Stimulated activated CD4-positive, alpha-beta T cell treated with anti-CD3 and anti-CD28 coated beads, Interleukin-2, amount 100 ng/mL, for 4 hours (primary cell): ENCODE measurements around the gene SULT1C2.

Experiments used
- DNase-seq: peaks from one replicate; pipeline ENCODE4 v3.0.0-alpha.2; 2020; ENCODE audit warnings: low read depth

SULT1C2 gene

DNA sequence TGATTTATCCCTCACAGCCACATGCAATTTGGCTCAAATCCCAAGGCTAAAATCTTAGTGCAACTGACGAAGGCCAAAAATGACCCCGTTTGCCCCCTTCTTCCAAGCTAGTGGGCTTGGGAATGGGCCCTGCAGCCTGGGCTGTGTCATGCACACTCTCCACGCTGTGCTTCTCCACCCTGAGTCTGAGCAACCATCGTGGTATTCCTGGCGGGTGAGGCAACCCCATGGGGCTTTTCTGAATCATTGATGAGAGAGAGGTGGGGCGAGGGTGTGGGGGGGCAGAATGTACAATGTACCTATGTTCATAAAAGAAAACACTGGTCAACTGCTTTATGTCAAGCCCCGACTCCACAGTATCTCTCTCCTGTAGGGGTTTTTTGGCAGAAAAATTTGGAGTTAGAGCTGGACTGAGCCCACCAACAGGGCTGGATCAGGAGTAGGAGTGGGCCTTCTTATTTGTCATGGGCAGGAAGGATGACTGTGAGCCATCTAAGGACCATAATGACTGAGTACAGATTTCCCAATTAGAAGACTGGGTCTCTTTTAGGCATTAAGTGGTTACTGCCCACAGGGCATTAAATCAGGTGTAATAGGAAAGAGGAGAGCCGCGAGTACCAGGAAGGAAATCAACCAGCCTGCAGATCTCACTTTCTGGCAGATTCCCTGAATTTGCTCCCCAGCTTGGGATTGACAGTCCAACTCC lies 8.9 kb downstream of the SULT1C2 start:
- DNase-seq: no peak

DNA sequence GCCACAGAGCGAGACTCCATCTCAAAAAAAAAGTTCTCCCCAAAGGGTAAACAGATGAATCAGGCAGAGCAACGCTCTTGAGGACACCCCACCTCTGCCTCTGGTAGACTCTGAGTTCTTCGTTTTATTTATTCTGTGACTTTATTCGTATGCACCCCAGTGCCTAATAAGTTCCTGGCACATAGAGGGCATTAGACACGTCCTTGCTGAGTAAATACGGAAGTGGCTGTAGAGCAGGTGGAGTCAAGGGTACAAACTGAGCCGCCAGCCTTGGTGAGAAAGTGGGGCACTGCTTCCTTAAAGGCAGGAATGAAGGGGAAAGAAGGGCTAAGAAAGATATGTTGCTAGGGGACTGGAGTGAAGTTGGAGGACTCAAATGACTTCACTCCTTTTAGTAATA lies 12.9 kb downstream of the SULT1C2 start:
- DNase-seq: no peak

DNA sequence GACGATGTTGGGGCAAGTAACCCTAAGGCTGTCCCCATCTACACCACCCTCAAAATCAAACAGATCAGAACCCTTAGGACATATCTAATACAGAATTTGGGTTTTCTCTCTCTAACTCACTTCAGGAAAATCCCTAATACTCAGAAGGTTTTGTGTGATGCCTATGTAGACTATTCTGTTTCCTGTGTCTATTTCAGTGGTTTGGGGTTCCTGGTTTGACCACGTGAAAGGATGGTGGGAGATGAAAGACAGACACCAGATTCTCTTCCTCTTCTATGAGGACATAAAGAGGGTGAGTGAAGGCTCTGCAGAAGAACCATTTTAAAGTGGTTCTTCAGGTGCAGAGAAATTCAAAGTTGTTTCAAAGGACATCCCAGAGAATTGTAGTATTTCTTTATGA lies 16.3 kb downstream of the SULT1C2 start:
- no peak for DNase-seq

DNA sequence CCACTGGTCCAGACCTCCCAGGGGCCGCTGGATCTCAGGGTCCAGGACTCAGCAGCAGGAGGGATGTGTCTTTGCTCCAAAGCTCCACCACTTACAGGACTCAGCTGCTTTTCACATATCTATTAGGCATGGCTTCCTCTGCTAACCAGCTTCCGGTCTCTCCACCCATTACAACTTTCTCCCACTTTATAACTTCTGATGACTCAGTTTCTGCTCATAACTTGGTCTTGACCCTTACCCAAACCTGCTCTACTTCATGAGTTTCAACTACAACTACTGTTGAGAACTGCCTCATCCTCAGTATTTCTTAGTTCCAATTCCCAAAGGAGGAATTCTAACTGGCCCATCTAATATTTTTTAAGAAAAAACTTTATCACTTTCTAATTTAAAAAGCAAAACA lies 17.2 kb downstream of the SULT1C2 start:
- DNase-seq: no peak

DNA sequence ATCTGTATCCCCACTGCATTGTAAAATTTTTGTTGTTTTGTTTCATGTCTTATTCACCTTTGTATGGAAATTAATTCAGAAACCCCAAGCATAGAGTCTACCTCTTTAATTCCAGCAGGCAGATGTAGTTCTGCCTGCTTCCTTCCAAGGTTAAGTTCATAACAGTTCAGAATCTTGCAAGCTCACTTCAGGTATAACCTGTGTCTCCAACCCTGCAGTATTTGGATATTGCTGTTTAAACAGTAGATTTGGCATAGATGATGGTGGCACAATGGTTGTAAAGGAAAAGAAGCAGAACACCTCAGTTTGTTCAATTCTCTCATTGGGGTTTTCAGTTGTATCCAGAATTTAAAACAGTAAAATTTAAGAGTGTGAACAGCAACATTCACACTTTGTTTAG lies 21.2 kb downstream of the SULT1C2 start:
- no peak for DNase-seq

DNA sequence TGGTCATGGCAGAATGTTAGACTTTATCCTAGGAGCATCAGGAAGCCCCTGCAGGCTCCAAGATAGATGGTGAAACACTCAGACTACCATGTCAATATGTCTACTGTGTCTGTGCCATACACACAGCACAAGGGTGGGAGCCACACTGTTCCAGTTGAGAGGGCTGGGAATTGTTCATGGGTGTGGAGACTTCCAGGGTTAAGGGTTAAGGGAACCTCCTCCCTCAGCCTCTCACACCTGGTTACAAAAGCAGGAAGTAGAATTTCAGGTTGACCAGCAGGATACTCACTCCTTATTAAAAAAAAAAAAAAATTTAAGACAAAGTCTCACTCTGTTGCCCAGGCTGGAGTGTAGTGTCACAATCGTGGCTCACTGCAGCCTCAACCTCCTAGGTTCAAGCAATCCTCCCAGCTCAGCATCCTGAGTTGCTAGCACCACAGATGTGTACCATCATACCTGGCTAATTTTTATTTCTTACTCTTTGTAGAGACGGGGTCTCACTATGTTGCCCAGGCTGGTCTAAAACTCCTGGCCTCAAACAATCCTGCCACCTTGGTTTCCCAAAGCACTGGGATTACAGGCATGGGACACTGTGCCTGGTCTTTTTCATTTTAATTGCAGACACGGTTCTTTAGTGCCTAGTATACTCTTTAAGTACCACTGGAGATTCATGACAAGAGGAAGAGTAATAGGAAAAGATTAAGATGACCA lies 26.0 kb downstream of the SULT1C2 start:
- DNase-seq: no peak

DNA sequence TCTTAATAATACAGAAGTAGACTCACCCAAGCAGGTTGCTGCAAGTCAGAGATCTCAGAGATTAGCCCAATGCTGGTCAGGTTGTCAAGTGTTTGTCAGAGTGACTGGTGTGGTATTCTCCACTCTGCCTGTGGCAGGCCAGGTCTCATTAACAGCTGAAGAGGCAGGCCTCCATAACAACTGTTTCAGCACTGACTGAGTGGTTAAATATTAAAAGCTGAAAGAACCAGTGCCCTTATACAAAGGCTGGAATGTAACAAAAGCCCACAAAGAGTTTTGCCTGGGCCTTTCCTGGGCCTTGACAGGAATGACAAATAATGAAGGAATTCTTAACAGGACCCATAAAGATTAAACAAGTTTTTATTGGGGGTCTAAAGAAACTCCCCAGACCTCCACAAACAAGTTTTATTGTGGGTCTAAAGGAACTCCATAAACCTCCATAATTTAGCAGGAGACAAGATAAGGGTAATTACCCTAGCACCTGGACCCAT lies 26.8 kb downstream of the SULT1C2 start:
- no peak for DNase-seq

DNA sequence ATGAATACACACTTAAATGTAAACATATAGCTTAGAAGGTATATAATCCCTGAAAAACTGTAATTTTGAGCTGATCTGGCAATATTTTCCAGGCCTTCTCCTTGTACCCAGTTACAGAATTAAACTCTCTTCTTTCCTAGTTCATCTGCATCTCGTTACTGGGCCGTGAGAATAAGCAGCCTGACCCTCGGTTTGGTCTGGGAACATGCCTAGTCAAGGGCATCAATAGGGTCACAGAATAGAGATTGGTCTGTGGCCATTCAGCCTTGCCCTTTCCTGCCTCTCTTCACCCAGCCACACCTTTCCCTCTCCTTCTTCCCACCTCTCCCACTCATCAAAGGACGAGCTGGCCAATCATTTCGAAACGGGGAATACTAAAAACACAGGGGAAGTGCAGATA lies 27.3 kb downstream of the SULT1C2 start:
- DNase-seq: no peak

DNA sequence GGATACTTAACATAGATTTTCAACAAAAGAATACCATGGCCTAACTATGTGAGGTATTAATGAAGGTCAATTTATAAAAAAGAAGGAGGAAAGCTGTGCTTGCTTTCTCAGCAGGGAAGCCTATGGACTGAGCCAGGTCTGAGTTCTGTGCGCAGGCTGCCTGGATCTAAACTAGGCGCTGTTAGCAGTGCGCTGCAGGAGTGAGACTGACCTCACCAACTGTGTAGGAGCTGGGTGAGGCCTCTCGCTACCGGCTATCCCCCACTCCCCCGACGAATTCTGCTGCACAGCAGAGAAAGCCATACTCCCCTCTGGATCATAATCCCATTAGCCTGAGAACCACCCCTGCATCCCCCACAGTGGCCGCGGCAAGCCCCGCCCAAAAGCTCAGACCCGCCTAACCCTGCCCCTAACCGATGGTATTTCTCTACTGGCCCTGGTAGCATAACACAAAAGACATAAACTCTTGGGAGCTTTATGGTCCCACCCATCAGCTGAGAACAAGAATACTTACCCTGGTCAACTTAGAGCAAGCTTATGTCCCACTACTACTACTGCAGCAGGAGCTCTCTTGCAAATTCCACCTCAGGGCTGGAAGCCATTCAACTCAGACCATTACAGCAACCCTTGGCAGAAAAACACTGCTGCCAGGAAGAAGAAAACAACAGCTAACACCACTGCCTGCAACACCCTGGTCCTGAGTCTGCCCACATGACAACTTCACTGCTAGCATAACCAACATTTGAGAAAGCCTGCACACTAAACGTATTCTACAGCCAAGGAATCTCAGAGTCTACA lies 28.0 kb downstream of the SULT1C2 start:
- DNase-seq: no peak

DNA sequence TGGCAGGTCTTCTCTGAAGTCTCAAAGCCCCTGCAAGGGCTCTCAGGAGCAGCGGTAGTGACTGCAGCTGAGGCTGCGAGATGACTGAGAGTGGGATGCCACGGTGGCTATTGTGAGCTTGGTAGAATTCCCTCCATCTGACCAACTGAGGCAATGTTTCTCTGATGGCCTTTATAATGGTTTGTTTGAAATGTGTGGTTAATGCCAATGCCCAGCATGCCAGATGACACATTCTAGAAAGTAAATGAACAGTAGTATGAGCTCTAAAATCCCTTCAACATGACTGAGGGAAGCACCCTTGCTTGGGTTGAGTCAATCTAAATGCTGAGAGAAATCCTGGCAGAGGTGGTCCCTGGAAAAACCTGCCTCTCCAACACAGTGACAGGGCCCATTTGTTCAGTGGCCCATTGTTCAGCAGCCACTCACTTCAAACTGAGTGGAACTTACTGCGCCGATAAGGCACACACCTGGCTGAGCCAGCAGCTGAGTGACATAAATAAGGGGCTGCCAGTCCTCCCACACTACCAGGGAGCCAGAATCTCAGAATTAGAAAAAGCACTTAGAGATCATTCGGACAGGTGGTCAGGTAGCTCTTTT lies 31.7 kb downstream of the SULT1C2 start:
- DNase-seq: no peak

DNA sequence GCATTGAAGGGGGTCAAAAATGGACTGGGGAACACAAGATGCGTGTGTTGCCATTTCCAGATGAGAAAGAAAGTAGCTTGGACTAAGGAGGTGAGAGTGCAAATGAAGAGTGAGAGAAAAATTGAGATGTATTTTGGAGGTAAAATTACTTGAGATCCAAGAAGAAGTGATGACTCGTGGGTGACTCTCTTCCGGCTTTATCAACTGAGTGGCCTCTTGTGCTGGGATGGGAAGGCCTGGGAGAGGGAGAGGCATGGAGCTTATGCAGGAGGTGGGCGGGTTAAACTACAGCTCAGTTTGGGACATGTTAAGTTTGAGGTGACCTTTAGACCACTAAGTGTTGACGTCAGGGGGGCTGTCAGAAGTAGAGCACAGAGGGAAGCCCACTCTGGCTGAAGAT lies 34.9 kb downstream of the SULT1C2 start:
- DNase-seq: no peak

DNA sequence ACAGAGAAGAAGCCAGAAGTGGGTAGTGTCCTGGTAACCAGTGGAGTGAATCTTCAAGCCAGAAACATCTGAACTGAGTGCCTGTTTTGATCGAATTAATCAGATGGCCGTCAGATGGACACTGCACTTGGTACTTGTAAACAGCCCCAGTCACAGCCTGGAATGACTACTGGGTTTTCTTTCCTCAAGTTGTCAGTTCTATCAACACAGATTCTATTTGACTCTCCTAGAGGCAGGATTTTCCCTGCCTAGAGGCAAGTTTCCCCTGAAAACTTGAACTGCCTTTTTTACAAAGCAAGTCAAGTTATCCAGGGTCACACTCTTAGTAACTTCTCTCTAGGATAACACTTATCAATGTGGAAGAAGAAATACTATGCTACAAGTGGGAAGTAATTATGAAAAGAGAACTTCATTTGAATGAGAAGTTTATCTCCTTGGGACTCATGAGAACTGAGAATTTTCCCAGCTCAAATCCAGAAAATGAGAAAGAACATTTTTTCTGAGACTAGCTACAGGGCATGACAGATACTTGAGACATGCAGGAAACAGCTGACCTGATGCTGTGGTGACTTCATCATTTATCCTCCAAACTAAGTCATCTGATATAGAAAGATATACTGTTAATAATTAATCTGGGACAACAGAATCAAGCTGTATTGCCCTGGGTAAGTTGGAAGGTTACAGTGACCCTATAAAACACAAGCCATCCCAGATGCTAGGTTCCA lies 36.0 kb downstream of the SULT1C2 start:
- DNase-seq: no peak

DNA sequence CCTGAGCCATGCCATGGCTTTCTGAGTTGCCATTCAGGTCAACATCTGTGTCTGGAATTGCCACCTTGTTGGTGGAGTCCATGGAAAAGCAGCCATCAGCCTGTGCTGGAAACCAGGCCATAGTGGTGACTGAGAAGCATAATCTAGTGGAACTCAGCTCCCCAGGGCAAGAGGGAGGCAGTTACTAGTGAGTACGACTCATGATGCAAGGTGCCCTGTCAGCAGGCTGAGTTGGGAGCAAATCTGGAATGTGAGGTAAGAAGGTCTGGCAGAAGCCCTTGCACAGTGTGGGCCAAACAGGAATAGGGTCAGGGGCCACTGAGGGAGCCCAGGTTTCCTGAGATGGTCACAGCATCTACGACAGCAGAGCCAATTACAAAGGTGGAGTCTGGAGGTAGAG lies 37.1 kb downstream of the SULT1C2 start:
- no peak for DNase-seq

DNA sequence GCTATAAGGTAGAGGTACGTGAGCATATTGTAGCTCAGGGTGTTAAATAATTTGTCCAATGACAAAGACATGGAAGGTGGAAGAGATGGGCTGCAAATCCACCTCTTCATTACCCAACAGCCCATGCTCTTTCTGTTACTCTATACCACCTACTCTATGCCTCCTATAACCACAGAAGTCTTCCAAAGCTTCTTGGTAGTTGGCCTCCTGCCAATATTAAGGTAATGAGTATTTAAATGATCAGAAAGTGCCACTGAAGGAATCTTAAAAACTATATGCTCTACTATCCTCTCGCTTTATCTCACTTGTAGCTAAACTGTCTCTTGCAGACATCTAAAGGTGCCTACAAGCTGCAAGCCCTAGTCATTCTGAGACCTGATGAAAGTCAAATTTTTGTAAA lies 41.1 kb downstream of the SULT1C2 start:
- no peak for DNase-seq

DNA sequence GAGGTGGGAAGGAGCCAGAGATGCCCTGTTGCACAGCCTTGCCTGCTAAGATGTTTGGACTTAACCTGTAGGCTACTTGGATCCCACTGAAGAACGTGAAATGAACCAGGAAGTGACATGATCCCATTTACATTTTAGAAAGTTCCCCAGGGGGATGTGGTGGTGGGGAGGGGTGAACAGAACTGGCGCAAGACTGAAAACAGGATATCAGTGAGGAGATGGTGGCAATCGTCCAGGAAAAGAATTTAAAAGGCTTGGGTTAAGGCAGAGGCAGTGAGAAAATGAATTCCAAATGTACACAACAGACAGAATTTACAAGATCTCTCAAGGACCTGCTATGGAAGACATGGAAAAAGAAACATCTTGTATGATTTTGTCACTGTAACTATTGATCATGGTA lies 42.3 kb downstream of the SULT1C2 start:
- DNase-seq: no peak

DNA sequence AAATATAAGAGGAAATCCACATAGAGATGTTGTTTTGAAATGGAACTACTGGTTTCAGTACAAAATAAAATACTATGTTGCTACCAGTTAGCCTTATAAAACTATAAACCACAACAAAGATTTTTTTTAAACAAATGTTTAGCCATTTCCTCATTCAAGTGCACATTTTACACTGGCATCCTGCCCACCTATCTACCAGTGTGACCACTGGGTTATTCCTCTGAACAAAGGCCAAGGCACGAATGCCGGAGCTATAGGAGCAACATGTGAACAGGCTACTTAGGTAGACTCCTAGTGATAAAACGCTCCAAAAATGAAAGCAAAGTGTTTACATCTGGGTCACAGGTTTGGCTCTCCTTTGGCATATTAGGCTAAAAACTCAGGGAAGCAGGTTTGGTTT lies 57.3 kb downstream of the SULT1C2 start:
- no peak for DNase-seq

DNA sequence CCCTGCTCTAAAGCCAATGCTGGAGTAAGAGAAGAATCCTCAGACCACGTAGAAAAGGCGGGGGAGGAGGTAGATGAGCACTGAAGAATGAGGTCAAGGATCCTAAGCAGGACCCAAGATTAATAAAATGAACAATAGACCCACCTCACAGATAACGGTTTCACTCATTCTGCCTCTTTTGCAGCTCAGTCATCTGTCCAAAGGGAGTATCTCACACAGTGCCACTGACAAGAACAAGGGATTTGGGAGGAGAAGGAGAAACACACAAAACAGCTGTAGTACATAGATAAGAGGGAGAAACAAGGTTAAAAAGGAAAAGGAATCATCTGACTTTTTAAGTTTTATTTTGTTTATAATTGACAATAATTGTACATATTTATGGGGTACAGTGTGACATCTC lies 58.1 kb downstream of the SULT1C2 start:
- DNase-seq: no peak

DNA sequence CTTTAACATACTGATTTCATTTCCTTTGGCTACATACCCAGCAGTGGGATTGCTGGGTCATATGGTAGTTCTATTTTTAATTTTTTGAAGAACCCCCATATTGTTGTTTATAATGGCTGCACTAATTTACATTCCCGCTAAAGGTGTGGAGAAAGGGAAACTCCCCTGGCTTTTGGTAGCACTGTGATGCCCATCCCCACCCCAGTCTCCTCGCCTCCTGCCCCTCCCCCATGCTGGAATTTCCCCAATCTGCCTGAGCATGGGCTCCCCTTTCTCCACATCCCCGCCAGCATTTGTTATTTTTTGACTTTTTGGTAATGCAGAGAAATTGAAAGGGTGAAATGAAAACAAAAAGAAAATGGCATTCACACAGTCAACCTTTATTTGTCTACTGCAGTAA lies 59.1 kb downstream of the SULT1C2 start:
- no peak for DNase-seq

DNA sequence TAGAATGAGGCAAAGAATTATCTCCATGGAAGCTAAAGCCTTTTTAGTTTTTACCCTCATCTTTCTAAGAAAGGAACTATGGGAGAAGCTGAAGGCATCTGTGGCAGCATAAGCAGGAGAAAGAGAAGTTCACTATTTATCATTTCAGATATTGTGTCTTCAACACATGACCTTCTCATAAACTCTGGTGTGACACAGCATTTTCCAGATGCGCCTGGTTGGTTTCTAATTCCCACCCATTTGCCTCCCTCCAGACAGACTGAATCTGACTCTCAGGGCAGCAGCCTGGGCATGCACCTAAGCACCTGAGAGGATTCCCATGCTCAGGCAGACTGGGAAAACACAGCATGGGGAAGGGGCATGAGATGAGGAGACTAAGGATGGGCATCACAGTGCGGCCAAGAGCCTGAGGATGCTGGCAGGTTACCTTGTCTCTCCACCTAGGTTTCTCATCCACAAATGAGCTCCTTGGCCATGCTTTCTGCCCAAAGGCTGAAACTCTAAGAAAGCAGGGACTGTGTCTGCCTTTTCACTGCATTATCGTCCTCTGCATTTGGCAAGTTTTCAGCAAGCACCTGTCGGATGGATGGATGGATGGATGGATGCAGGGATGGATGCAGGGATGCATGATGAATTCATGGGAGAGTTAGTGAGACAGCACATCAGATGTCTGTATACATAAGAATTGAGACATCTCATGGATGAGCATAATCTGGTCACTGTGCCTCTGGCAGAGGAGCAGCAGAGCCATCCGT lies 60.3 kb downstream of the SULT1C2 start:
- DNase-seq: no peak

DNA sequence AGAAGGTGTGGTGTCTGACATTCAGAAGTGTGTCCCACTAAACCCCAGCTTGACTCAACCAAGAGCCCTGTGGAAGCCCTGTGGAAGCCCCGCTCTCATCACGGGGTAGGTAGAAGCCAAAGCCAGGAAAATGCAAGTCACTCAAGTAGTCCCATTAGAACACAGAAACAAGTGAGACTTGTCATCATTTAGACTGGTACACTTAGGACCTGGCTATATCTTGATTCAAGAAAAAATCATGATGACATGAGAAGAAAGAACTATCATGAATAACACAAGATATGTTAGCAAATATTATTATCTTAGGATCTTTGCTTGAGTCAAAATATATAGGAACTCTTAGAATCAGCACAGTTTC lies 60.9 kb downstream of the SULT1C2 start:
- DNase-seq: no peak

DNA sequence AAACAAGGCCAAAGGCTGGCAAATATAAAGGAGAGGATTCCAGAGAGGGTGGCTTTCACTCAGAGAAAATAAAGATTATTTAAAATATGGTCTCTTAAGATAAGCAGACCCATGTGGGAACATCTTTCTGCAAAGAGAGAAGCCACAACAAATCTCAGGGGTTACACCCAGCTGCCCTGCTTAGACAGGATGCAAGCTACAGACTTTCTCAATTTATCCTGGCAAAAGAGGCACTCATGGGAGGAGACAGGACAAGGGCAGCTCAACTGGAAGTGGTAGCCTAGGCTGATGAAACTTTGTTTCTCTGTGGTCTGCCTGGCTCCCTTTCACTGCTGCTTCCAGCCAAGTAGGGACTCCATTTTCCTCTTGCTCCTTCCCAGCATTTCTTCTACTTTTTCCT lies 63.2 kb downstream of the SULT1C2 start:
- DNase-seq: no peak
